ENCODE results near the gene SBF1.

Gene SBF1

GRCh38 chr22:50465066-50465930, 9.5 kb downstream of the SBF1 start:
- DNase-seq (ENCODE audit: low read depth), result no peak

GRCh38 chr22:50464451-50464850, 10.4 kb downstream of the SBF1 start:
- DNase-seq (ENCODE audit: low read depth), result no peak

GRCh38 chr22:50463188-50463900, 11.5 kb downstream of the SBF1 start:
- no peak for DNase-seq (ENCODE audit: low read depth)

- no peak for DNase-seq (ENCODE audit: low read depth)
Observed at GRCh38 chr22:50461979-50462540, 12.8 kb downstream of the SBF1 start.

- DNase-seq (ENCODE audit: low read depth), result no peak
Observed at GRCh38 chr22:50461536-50461935, 13.3 kb downstream of the SBF1 start.

- DNase-seq (ENCODE audit: low read depth), result no peak
Observed at GRCh38 chr22:50460938-50461337, 13.9 kb downstream of the SBF1 start.

- DNase-seq (ENCODE audit: low read depth), result no peak
Observed at GRCh38 chr22:50459496-50460140, 15.2 kb downstream of the SBF1 start.

GRCh38 chr22:50459016-50459415, 15.8 kb downstream of the SBF1 start:
- no peak for DNase-seq (ENCODE audit: low read depth)

GRCh38 chr22:50456466-50457234, 18.2 kb downstream of the SBF1 start:
- no peak for DNase-seq (ENCODE audit: low read depth)

GRCh38 chr22:50456026-50456425, 18.8 kb downstream of the SBF1 start:
- no peak for DNase-seq (ENCODE audit: low read depth)

- no peak for DNase-seq (ENCODE audit: low read depth)
Observed at GRCh38 chr22:50455201-50455600, 19.6 kb downstream of the SBF1 start.

- DNase-seq (ENCODE audit: low read depth), result no peak
Observed at GRCh38 chr22:50454556-50455075, 20.2 kb downstream of the SBF1 start.

- no peak for DNase-seq (ENCODE audit: low read depth)
Observed at GRCh38 chr22:50452649-50453048, 22.2 kb downstream of the SBF1 start.

- DNase-seq (ENCODE audit: low read depth), result no peak
Observed at GRCh38 chr22:50447576-50448551, 27.0 kb downstream of the SBF1 start.

GRCh38 chr22:50446708-50447575, 27.9 kb downstream of the SBF1 start:
- DNase-seq (ENCODE audit: low read depth), result no peak

GRCh38 chr22:50445880-50446707, 28.7 kb downstream of the SBF1 start:
- DNase-seq (ENCODE audit: low read depth), result no peak

GRCh38 chr22:50445071-50445879, 29.6 kb downstream of the SBF1 start:
- peak; percentile 28 for DNase-seq (ENCODE audit: low read depth)

GRCh38 chr22:50444663-50445062, 30.2 kb downstream of the SBF1 start:
- DNase-seq (ENCODE audit: low read depth), result no peak

All from stimulated activated CD8-positive, alpha-beta memory T cell treated with anti-CD3 and anti-CD28 coated beads, Interleukin-4, amount 100 ng/mL, for 24 hours (primary cell).